Spleen (tissue), 7 donors: ENCODE results near the gene KLHL2.

Experiments used
- POLR2A ChIP-seq, 3 donors: fragments of 450-650 bp; IDR thresholded peaks; one replicate each; pipeline ENCODE4 v1.5.1; 2017; ENCODE audit warnings: antibody characterized with exemption in 3 of 3, mild to moderate bottlenecking in 1 of 3
- POLR2AphosphoS5 ChIP-seq, 3 donors: sonication (generic); formaldehyde crosslinking; IDR thresholded peaks; one replicate each; pipeline ENCODE4 v1.5.1; 2017; ENCODE audit warnings: antibody characterized with exemption in 3 of 3
- TF ChIP-seq, protein P1 (sequence below), 11 experiments: fragments of 200-600 bp in 7 of 11; fragments of 450-650 bp in 4 of 11; sonication (generic) in 4 of 11; IDR thresholded peaks in 8 of 11; conservative IDR thresholded peaks in 3 of 11; 1 replicate in 7 of 11; 2 replicates in 4 of 11; pipeline versions ENCODE4 v1.4.0 to v1.8.0; 2016 to 2021; ENCODE audit warnings: antibody characterized with exemption in 11 of 11, inconsistent platforms in 4 of 11, mild to moderate bottlenecking in 1 of 11
- donor health status: DM: no; HTN: no; CAD: no; lungs with moderate emphysema.
- donor health status: DM: no; HTN: no; CAD: no.
- donor health status: DM: no; HTN: no; CAD: no.

DNA sequence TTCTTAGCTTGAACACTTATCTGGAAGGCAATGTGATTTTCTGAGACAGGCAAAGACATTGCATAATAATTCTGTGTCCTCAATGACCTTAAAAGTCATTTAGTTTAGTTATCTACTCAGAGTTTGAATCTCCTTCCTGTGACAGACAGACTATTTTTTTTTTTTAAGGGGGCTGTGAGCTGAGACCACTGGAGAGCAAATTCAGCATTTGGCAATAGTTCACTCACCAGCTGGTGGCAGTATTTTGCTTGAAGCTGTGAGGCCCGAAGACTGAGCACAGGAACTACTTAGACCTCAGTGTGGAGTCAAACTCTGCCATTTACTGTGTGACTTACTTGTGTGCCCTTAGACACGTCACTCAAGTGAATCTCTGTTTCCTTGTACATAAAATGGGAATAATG is 148.5 kb downstream of the KLHL2 start:
- TF ChIP-seq POLR2A (IDR thresholded peaks at IDR 0.05), result no peak
- TF ChIP-seq, protein P1, sequence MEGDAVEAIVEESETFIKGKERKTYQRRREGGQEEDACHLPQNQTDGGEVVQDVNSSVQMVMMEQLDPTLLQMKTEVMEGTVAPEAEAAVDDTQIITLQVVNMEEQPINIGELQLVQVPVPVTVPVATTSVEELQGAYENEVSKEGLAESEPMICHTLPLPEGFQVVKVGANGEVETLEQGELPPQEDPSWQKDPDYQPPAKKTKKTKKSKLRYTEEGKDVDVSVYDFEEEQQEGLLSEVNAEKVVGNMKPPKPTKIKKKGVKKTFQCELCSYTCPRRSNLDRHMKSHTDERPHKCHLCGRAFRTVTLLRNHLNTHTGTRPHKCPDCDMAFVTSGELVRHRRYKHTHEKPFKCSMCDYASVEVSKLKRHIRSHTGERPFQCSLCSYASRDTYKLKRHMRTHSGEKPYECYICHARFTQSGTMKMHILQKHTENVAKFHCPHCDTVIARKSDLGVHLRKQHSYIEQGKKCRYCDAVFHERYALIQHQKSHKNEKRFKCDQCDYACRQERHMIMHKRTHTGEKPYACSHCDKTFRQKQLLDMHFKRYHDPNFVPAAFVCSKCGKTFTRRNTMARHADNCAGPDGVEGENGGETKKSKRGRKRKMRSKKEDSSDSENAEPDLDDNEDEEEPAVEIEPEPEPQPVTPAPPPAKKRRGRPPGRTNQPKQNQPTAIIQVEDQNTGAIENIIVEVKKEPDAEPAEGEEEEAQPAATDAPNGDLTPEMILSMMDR (IDR thresholded peaks at IDR 0.05 in 8 of 11, conservative IDR thresholded peaks at IDR 0.05 in 3 of 11), result peak in 2 of 11 experiments; percentile 7 to 22
- no peak for TF ChIP-seq POLR2AphosphoS5 (IDR thresholded peaks at IDR 0.05)
